ENCODE measurements around the gene UPP1. TPM values are rescaled to one million over a fixed set of nuclear protein-coding genes. Genes with fewer than 3 reads are reported as not detected.

The UPP1 gene
- total and polyA plus RNA-seq, 2 of the 4 experiments (the other 2 are of a cell fraction): 3.9 to 14.5 TPM

GRCh38 chr7:48049850-48050249 is 39.2 kb upstream of the UPP1 start:
- POLR2A ChIA-PET (ENCODE audit: unreplicated experiment): no interaction called here
- Histone ChIP-seq H3K23ac (ENCODE audit: low read depth, low read length) (no peak overlapping the region), H3K18ac (ENCODE audit: low read depth, low read length) (no peak overlapping the region), H3K27me3 (ENCODE audit: control insufficient read depth, insufficient read depth, low read length) (peaks cover 2% of the 10 kb centered on the region; the same call in 1 of the 2 replicates), H4K20me1 (ENCODE audit: insufficient read depth, low read length) (no peaks in the 10 kb centered on the region), H2BK20ac (ENCODE audit: low read depth, low read length) (no peak overlapping the region), H2BK120ac (ENCODE audit: low read depth, low read length) (no peak overlapping the region), H3K9me3 (ENCODE audit: control insufficient read depth, insufficient read depth, low read length) (no peaks in the 10 kb centered on the region), H3K4ac (ENCODE audit: low read depth, low read length) (no peak overlapping the region), H3K4me1 (ENCODE audit: control insufficient read depth, insufficient read depth, low read length) (peaks cover 2% of the 10 kb centered on the region), H3K9me1 (ENCODE audit: insufficient read depth, low read length) (peaks cover 3% of the 10 kb centered on the region; the same call in 1 of the 2 replicates), H2BK15ac (ENCODE audit: low read depth, low read length) (no peak overlapping the region), H4K91ac (ENCODE audit: insufficient read depth, low read depth, low read length) (no peak overlapping the region), H3K27ac (ENCODE audit: insufficient read depth, low read length) (no peak overlapping the region), H3K4me2 (ENCODE audit: low read depth, low read length) (no peak overlapping the region), H2AFZ (replicated peaks; ENCODE audit: low read length, poor library complexity) (no peak overlapping the region), H2AK5ac (ENCODE audit: low read depth, low read length) (no peak overlapping the region), H3K79me1 (ENCODE audit: low read depth in 1 of 2, low read length in 2 of 2) (no peaks in the 10 kb centered on the region), H3K56ac (ENCODE audit: extremely low read depth, insufficient read depth, low read length) (no peak overlapping the region), H2AK9ac (replicated peaks; ENCODE audit: low read depth, low read length, poor library complexity) (no peak overlapping the region), H3K4me3 (ENCODE audit: insufficient read depth, low read depth, low read length) (no peak overlapping the region), H3K14ac (replicated peaks; ENCODE audit: low read depth, low read length) (no peak overlapping the region), H4K5ac (ENCODE audit: low read depth, low read length) (no peak overlapping the region), H3K36me3 (ENCODE audit: control insufficient read depth, insufficient read depth, low read length) (no peaks in the 10 kb centered on the region), H2BK5ac (ENCODE audit: low read depth, low read length, poor library complexity, severe bottlenecking) (no peak overlapping the region), H4K8ac (ENCODE audit: low read depth in 2 of 2, low read length in 2 of 2) (no peak overlapping the region), H3K9ac (ENCODE audit: low read depth, low read length) (no peak overlapping the region)
- no peak for DNase-seq
- 85% methylated on average over 5 of the region's 8 CpGs; no CpG with 5 or more reads in 1 of the 2 experiments for WGBS, 2 experiments (ENCODE audit: extremely low coverage in 2 of 2, insufficient read length in 1 of 2)
- in situ Hi-C loops (cut with MboI; ENCODE audit: low sequenced_read_pairs) (no loop called here), dilution Hi-C loops (cut with HindIII; ENCODE audit: low sequenced_read_pairs, unreplicated experiment) (no loop called here), intact Hi-C loops (cut with micrococcal nuclease) (no loop called here)
- no peak for ATAC-seq (ENCODE audit: low read depth)
- no TSS peak for BruUV-seq (replicated peaks)
- TF ChIP-seq BHLHE40 (IDR thresholded peaks at IDR 0.05; ENCODE audit: low read depth, low read length) (no peak), NFE2L2 (IDR thresholded peaks at IDR 0.05; ENCODE audit: low read depth, low read length) (no peak), RCOR1 (IDR thresholded peaks at IDR 0.05; ENCODE audit: insufficient replicate concordance, low read length) (no peak), MXI1 (IDR thresholded peaks at IDR 0.05; ENCODE audit: borderline replicate concordance, low read depth, low read length) (no peak), FOS (IDR thresholded peaks at IDR 0.05; ENCODE audit: low read depth, low read length) (no peak), RAD21 (IDR thresholded peaks at IDR 0.05; ENCODE audit: low read length) (no peak), USF2 (IDR thresholded peaks at IDR 0.05; ENCODE audit: low read depth, low read length) (no peak), RFX5 (IDR thresholded peaks at IDR 0.05; ENCODE audit: low read depth, low read length) (no peak)
- CTCF ChIA-PET: no interaction called here

Measured in IMR-90 (cell line).